Neural cell (in vitro differentiated cells): Measurements from ENCODE around the gene ACSL5. TPM values are rescaled to one million over a fixed set of nuclear protein-coding genes. Genes with fewer than 3 reads are reported as not detected.
"Not testable (repeated sequence)": the region's sequence is repeated elsewhere in the genome, so short reads cannot be mapped to it uniquely, and the experiment has no call there.

Experiments used
- H2AFZ ChIP-seq: fragments of 200-600, 300-800 bp; sonication (generic), shearing (Covaris generic); 2 replicates; pipeline ENCODE4 v1.6.0; 2014; ENCODE audit warnings: low read depth, mild to moderate bottlenecking, antibody characterized with exemption, low read length, moderate library complexity
- H3F3A ChIP-seq: fragments of 200-600 bp; shearing (Covaris generic); 2 replicates; pipeline ENCODE4 v1.6.1; 2016; ENCODE audit warnings: mild to moderate bottlenecking, moderate library complexity, mixed read lengths, antibody characterized with exemption, low read length; ENCODE audit not compliant: insufficient read depth, poor library complexity, severe bottlenecking
- H3K27ac ChIP-seq: fragments of 200-600, 300-800 bp; sonication (generic), shearing (Covaris generic); 2 replicates; pipeline ENCODE4 v1.5.1; 2014; ENCODE audit warnings: mild to moderate bottlenecking, low read length, moderate library complexity
- H3K27me3 ChIP-seq: fragments of 300-800, 200-600 bp; sonication (generic), shearing (Covaris generic); 2 replicates; pipeline ENCODE4 v1.6.0; 2014; ENCODE audit warnings: mild to moderate bottlenecking, low read depth, low read length, moderate library complexity; ENCODE audit not compliant: insufficient read depth
- H3K36me3 ChIP-seq: fragments of 300-800, 200-600 bp; sonication (generic), shearing (Covaris generic); 2 replicates; pipeline ENCODE4 v1.5.1; 2014; ENCODE audit warnings: mild to moderate bottlenecking, antibody characterized with exemption, low read length, moderate library complexity; ENCODE audit not compliant: insufficient read depth
- H3K4me2 ChIP-seq: fragments of 300-800, 200-600 bp; sonication (generic), shearing (Covaris generic); 2 replicates; pipeline ENCODE4 v1.6.0; 2014; ENCODE audit warnings: mild to moderate bottlenecking, low read length
- H3K4me3 ChIP-seq: fragments of 300-800, 200-600 bp; sonication (generic), shearing (Covaris generic); 2 replicates; pipeline ENCODE4 v1.5.1; 2014; ENCODE audit warnings: mild to moderate bottlenecking, low read length, moderate library complexity
- H3K79me2 ChIP-seq: fragments of 200-600 bp; shearing (Covaris generic); replicated peaks from 2 replicates; pipeline ENCODE4 v1.6.0; 2014; ENCODE audit warnings: mild to moderate bottlenecking, low read length, moderate library complexity; ENCODE audit not compliant: insufficient read depth
- H3K9ac ChIP-seq: fragments of 300-800, 200-600 bp; sonication (generic), shearing (Covaris generic); 2 replicates; pipeline ENCODE4 v1.6.1; 2016; ENCODE audit warnings: mild to moderate bottlenecking, low read length, mixed read lengths
- H3K9me2 ChIP-seq: fragments of 200-600 bp; shearing (Covaris generic); 2 replicates; pipeline ENCODE4 v1.6.1; 2016; ENCODE audit warnings: mild to moderate bottlenecking, low read length, mixed read lengths; ENCODE audit not compliant: insufficient read depth
- H3K9me3 ChIP-seq: fragments of 200-600, 300-800 bp; sonication (generic), shearing (Covaris generic); 2 replicates; pipeline ENCODE4 v1.6.1; 2016; ENCODE audit warnings: mild to moderate bottlenecking, mixed run types, low read length, moderate library complexity, mixed read lengths
- H4K20me1 ChIP-seq: fragments of 200-600 bp; shearing (Covaris generic); 2 replicates; pipeline ENCODE4 v1.6.1; 2016; ENCODE audit warnings: mild to moderate bottlenecking, mixed run types; ENCODE audit not compliant: insufficient read depth
- CTCF ChIP-seq: fragments of 450-650 bp; IDR thresholded peaks from 2 replicates; pipeline ENCODE4 v1.5.1; 2014; ENCODE audit warnings: antibody characterized with exemption, mild to moderate bottlenecking, moderate library complexity; ENCODE audit not compliant: poor library complexity, severe bottlenecking
- EP300 ChIP-seq: fragments of 450-650 bp; conservative IDR thresholded peaks from 2 replicates; pipeline ENCODE4 v1.6.1; 2014; ENCODE audit warnings: antibody characterized with exemption, mild to moderate bottlenecking, moderate library complexity; ENCODE audit not compliant: poor library complexity, severe bottlenecking
- EZH2 ChIP-seq: fragments of 200-600, 300-800 bp; shearing (Covaris generic), sonication (generic); IDR thresholded peaks from 2 replicates; pipeline ENCODE4 v1.6.1; 2014; ENCODE audit warnings: antibody characterized with exemption, low read length, borderline replicate concordance, mild to moderate bottlenecking; ENCODE audit not compliant: insufficient read depth, poor library complexity, severe bottlenecking
- MXI1 ChIP-seq: fragments of 450-650 bp; conservative IDR thresholded peaks from 2 replicates; pipeline ENCODE4 v1.6.1; 2014; ENCODE audit warnings: antibody characterized with exemption, mild to moderate bottlenecking; ENCODE audit not compliant: poor library complexity, severe bottlenecking
- POLR2AphosphoS5 ChIP-seq: IDR thresholded peaks from 2 replicates; pipeline ENCODE4 v1.6.1; 2012
- RAD21 ChIP-seq: fragments of 450-650 bp; conservative IDR thresholded peaks from 2 replicates; pipeline ENCODE4 v1.6.1; 2014; ENCODE audit warnings: antibody characterized with exemption, mild to moderate bottlenecking, moderate library complexity
- REST ChIP-seq: IDR thresholded peaks from 2 replicates; pipeline ENCODE4 v1.6.1; 2012; ENCODE audit warnings: borderline replicate concordance
- SMC3 ChIP-seq: fragments of 450-650 bp; conservative IDR thresholded peaks from 2 replicates; pipeline ENCODE4 v1.6.1; 2014; ENCODE audit warnings: antibody characterized with exemption, mild to moderate bottlenecking, moderate library complexity; ENCODE audit not compliant: poor library complexity
- TAF1 ChIP-seq: IDR thresholded peaks from 2 replicates; pipeline ENCODE4 v1.6.1; 2012; ENCODE audit warnings: low read depth
- polyA plus RNA-seq: library from polyadenylated mRNA; depleted of rRNA; stranded (reverse); fragments of >200 nt; gene quantifications from 2 replicates; pipeline ENCODE4 v1.2.3, GENCODE V29; 2014

The ACSL5 gene
- polyA plus RNA-seq, 1 donor from 2014 or later: not detected

DNA sequence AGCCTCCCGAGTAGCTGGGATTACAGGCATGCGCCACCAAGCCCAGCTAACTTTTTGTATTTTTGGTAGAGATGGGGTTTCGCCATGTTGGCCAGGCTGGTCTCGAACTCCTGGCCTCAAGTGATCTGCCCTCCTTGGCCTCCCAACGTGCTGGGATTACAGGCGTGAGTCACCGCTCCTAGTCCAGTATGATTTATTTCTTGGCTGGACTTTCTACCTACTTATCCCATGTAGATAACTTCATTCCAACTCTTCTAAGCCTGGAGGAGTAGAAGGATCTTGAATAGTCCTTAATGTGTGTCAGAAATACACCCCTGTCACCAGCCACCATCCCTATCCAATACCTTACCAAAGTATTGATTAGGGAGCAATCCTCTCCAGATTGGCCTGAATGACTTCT, 14.1 kb downstream of the ACSL5 start:
- not testable (repeated sequence) for H3K36me3 ChIP-seq, H2AFZ ChIP-seq, H3F3A ChIP-seq, H3K27ac ChIP-seq, H3K27me3 ChIP-seq, H3K9ac ChIP-seq, H3K4me3 ChIP-seq, H3K9me3 ChIP-seq, H3K79me2 ChIP-seq, H3K9me2 ChIP-seq, H4K20me1 ChIP-seq, H3K4me2 ChIP-seq

GRCh38 chr10:112388548-112388947, 14.6 kb downstream of the ACSL5 start:
- H2AFZ ChIP-seq: no peak overlapping the region
- H3K36me3 ChIP-seq: no peaks in the 10 kb centered on the region
- no peak overlapping the region for H3K9ac ChIP-seq
- no peaks in the 10 kb centered on the region for H4K20me1 ChIP-seq
- H3F3A ChIP-seq: no peaks in the 10 kb centered on the region
- H3K4me3 ChIP-seq: no peak overlapping the region
- H3K4me2 ChIP-seq: no peak overlapping the region
- H3K9me3 ChIP-seq: no peaks in the 10 kb centered on the region
- H3K79me2 ChIP-seq: no peaks in the 10 kb centered on the region
- TF ChIP-seq POLR2AphosphoS5 (no peak), REST (no peak), CTCF (no peak), TAF1 (no peak), EP300 (no peak), MXI1 (no peak), EZH2 (no peak)
- H3K27ac ChIP-seq: no peak overlapping the region
- H3K9me2 ChIP-seq: no peaks in the 10 kb centered on the region
- no peaks in the 10 kb centered on the region for H3K27me3 ChIP-seq

DNA sequence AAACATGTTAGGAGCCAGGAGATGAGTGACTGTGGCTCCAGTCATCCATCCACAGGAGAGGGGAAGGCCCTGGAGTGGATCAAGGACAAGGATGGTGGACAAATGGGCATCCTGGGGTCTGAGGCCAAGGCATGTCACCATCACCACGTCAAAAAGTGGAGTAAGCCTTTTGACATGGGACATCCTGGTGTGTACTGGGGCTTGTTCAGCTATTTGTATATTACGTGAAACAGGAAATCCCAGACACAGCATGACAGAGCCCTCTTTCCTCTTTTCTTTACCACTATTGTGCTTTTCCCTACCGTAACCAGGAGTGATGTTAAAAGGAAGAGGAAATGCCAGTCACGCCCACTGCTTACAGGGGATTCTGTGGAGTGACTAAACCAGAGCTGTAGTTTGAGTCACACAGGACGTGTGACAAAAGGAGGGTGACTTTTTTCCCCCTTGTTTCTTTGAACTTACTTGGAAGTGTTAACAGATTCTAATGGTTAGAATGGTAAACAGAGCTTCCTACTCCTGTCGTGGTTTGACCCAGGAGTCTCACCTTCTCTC, 15.4 kb downstream of the ACSL5 start:
- no peaks in the 10 kb centered on the region for H4K20me1 ChIP-seq
- H3K9ac ChIP-seq: no peak overlapping the region
- H3F3A ChIP-seq: no peaks in the 10 kb centered on the region
- no peaks in the 10 kb centered on the region for H3K27me3 ChIP-seq
- no peak overlapping the region for H3K27ac ChIP-seq
- H3K9me3 ChIP-seq: no peaks in the 10 kb centered on the region
- TF ChIP-seq SMC3: no peak
- TF ChIP-seq EP300: no peak
- TF ChIP-seq POLR2AphosphoS5: no peak
- TF ChIP-seq TAF1: no peak
- TF ChIP-seq CTCF: no peak
- TF ChIP-seq RAD21: no peak
- no peak for TF ChIP-seq EZH2
- no peak for TF ChIP-seq REST
- no peak for TF ChIP-seq MXI1
- no peak overlapping the region for H3K4me2 ChIP-seq
- no peak overlapping the region for H2AFZ ChIP-seq
- no peaks in the 10 kb centered on the region for H3K79me2 ChIP-seq
- no peaks in the 10 kb centered on the region for H3K36me3 ChIP-seq
- no peak overlapping the region for H3K4me3 ChIP-seq
- no peaks in the 10 kb centered on the region for H3K9me2 ChIP-seq
